ENCODE results near the gene NOP14.
"Not testable (repeated sequence)": the region's sequence is repeated elsewhere in the genome, so short reads cannot be mapped to it uniquely, and the experiment has no call there.

Gene NOP14

GRCh38 chr4:2942532-2943363, 20.5 kb downstream of the NOP14 start:
- DNase-seq (ENCODE audit: low read depth, low spot score): no peak

- DNase-seq (ENCODE audit: low read depth, low spot score): no peak
Observed at GRCh38 chr4:2942037-2942531, 21.1 kb downstream of the NOP14 start.

GRCh38 chr4:2941138-2942036, 21.8 kb downstream of the NOP14 start:
- no peak for DNase-seq (ENCODE audit: low read depth, low spot score)

- DNase-seq (ENCODE audit: low read depth, low spot score): no peak
Observed at GRCh38 chr4:2940267-2941137, 22.7 kb downstream of the NOP14 start.

- no peak for DNase-seq (ENCODE audit: low read depth, low spot score)
Observed at GRCh38 chr4:2939383-2940243, 23.6 kb downstream of the NOP14 start.

- DNase-seq (ENCODE audit: low read depth, low spot score): no peak
Observed at GRCh38 chr4:2938906-2939305, 24.3 kb downstream of the NOP14 start.

GRCh38 chr4:2938411-2938810, 24.8 kb downstream of the NOP14 start:
- not testable (repeated sequence) for DNase-seq (ENCODE audit: low read depth, low spot score)

- no peak for DNase-seq (ENCODE audit: low read depth, low spot score)
Observed at GRCh38 chr4:2937986-2938385, 25.2 kb downstream of the NOP14 start.

GRCh38 chr4:2937146-2937857, 25.9 kb downstream of the NOP14 start:
- DNase-seq (ENCODE audit: low read depth, low spot score): no peak

- DNase-seq (ENCODE audit: low read depth, low spot score): no peak
Observed at GRCh38 chr4:2936773-2937145, 26.4 kb downstream of the NOP14 start.

GRCh38 chr4:2935762-2936743, 27.2 kb downstream of the NOP14 start:
- no peak for DNase-seq (ENCODE audit: low read depth, low spot score)

- DNase-seq (ENCODE audit: low read depth, low spot score): peak; percentile 89
Observed at GRCh38 chr4:2934813-2935761, 28.1 kb downstream of the NOP14 start.

- no peak for DNase-seq (ENCODE audit: low read depth, low spot score)
Observed at GRCh38 chr4:2934077-2934812, 29.0 kb downstream of the NOP14 start.

GRCh38 chr4:2933566-2934076, 29.6 kb downstream of the NOP14 start:
- no peak for DNase-seq (ENCODE audit: low read depth, low spot score)

- no peak for DNase-seq (ENCODE audit: low read depth, low spot score)
Observed at GRCh38 chr4:2932951-2933565, 30.1 kb downstream of the NOP14 start.

- DNase-seq (ENCODE audit: low read depth, low spot score): no peak
Observed at GRCh38 chr4:2932321-2932950, 30.8 kb downstream of the NOP14 start.

Measured in activated naive CD8-positive, alpha-beta T cell treated with anti-CD3 and anti-CD28 coated beads, Interleukin-2, amount 50 U/mL, for 16 hours (primary cell).